ENCODE data around the gene HDHD5.
"Not testable (repeated sequence)": the region's sequence is repeated elsewhere in the genome, so short reads cannot be mapped to it uniquely, and the experiment has no call there.

GRCh38 chr22:17147458-17147857 is 11.6 kb downstream of the HDHD5 start:
- not testable (repeated sequence) for TF ChIP-seq CTCF (IDR thresholded peaks at IDR 0.05; ENCODE audit: insufficient read depth, low read length, poor library complexity, severe bottlenecking); EZH2phosphoT487 (conservative IDR thresholded peaks at IDR 0.05; ENCODE audit: low read length)

Data from SU-DHL-6 (cell line).